NCI-H524 (cell line): ENCODE measurements around the gene ZNF618.
"Not testable (repeated sequence)": the region's sequence is repeated elsewhere in the genome, so short reads cannot be mapped to it uniquely, and the experiment has no call there.

Experiments used
- DNase-seq, 2 experiments: peaks; one replicate each; lab custom pipeline; 2025; lab: John Stamatoyannopoulos, UW

Gene ZNF618

DNA sequence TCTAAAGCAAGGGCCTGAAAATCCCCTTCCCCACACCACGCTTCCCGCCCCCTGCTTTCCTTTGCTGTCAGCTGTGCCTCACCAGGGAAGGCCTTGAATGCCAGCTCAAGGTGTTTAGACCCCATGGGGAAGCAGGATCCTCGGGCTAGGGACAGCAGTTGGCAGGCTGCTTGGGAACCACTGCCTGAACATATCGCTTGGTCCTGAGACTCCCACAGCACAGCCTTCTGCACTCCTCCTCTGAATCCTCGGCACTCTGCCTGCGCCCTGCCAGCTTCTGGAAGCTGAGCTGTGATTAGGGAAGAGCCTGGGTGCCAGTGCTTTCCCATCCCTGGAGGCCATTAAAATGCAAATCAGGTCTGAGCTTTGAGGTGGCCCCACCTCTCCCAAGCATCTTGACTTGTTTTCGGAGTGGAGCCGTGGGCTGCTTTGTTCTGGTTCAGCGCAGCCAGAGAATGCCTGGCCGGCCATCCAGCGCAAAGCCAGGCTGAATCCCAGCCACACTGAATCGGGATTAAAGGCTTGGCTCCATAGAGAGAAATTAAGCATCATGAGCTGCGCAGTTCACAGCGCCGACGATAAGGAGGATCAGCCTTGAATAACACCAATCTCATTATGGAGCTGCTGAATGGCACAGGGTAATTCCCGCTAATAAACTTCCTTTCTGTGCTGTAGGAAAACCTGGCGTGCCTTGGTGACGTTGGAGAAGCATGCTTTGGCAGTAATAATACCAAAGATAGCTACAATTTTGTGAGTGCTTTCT lies 162.0 kb downstream of the ZNF618 start:
- peak; percentile 43 to 77 for DNase-seq

DNA sequence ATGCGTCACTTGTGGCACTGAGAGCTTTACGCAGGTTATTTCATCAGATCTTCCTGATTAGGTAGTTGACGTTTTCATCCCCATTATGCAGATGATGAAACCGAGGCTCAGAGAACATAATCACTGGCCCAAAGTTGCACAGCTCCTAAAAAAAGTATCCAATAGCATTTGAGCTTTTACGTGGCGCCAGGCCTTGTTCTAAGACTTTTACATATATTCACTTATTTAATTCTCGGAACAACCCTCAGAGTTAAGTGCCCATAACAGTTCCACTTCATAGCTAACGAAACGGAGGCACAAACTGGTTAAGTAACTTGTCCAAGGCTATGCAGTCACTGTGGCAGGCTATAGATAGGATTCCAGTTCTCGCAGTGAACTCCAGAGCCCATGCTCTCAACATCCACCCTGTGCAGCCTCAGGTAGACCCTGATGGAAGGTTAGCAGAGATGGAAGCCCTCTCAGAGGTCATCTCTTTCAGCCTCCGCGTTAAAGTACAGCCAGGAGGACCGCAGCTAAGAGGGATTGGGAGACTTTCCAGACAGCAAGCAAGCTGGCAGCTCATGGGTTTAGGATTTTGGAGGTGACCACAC lies 162.7 kb downstream of the ZNF618 start:
- DNase-seq: no peak

DNA sequence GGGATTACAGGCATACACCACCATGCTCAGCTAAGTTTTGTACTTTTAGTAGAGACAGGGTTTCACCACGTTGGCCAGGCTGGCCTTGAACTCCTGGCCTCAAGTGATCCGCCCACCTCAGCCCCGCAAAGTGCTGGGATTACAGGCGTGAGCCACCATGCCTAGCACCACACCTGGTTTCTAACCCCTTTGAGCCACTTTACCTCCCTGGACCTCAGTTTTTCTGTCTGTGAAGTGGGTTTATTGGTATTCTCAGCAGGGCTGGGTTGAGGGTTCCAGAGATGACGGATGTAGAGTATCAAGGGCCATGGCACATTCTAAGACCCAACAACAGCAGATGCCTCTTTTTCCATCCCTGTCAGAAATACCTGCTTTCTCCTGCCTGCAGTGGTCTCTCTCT lies 163.4 kb downstream of the ZNF618 start:
- DNase-seq: no peak

DNA sequence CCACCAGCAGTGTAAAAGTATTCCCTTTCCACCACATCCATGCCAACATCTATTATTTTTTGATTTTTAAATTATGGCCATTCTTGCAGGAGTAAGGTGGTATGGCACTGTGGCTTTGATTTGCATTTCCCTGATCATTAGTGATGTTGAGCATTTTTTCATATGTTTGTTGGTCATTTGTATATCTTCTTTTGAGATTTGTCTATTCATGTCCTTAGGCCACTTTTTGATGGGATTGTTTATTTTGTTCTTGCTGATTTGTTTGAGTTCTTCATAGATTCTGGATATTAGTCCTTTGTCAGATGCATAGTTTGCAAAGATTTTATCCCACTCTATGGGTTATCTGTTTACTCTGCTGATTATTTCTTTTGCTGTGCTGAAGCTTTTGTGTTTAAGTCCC lies 167.6 kb downstream of the ZNF618 start:
- DNase-seq: not testable (repeated sequence)

DNA sequence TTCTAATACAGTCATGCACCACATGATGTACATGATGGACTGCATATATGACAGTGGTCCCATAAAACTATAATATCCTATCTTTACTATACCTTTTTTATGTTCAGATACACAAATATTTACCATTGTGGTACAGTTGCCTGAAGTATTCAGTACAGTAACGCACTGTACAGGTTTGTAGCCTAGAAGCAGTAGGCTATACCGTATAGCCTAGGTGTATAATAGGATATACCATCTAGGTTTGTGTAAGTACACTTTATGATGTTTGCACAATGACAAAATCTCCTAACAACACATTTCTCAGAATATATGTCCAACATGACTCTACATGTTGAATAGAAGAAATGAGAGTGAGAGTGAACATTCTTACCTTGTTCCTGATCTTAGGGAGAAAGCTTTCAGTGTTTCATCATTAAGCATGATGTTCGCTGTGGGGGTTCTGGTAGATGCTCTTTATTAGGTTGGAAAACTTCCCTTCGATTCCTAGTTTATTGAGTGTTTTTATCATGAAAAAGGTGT lies 170.2 kb downstream of the ZNF618 start:
- DNase-seq: no peak

DNA sequence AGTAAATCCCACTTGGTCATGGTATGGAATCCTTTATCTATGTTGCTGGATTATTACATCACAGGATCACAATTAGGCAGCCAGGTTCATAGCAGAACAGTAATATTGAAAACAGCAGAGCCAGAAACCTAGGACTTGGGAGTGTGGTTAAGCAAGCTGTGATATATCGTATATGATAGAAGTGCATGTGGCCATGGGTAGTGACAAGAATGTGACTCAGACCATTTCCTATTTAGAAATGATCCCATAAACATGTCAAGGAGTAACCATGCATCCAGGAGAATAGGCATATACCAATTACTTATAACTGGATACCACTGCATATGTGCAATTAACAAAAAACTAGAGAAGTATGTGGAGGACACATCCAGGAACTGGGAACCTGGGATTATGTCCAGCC lies 170.8 kb downstream of the ZNF618 start:
- no peak for DNase-seq

DNA sequence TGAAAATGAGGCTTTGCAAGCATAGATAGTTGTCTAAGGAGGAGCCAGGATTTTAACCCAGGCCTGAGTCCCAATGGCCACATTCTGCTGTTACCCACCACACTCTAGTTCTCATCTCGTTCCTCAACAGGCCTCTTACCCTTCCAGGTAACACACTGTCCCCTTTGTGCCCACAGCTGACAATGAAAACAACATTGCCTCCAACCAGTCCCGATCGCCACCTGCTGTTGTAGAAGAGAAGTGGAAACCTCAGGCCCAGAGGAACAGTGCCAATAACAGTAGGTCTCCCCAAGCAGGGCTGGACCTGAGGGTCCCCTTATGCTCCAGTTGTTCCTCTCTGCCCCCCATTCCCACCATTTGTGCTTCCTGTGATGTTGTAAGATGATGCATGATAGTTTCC lies 171.6 kb downstream of the ZNF618 start:
- peak in 1 of 2 experiments; percentile 19 for DNase-seq

DNA sequence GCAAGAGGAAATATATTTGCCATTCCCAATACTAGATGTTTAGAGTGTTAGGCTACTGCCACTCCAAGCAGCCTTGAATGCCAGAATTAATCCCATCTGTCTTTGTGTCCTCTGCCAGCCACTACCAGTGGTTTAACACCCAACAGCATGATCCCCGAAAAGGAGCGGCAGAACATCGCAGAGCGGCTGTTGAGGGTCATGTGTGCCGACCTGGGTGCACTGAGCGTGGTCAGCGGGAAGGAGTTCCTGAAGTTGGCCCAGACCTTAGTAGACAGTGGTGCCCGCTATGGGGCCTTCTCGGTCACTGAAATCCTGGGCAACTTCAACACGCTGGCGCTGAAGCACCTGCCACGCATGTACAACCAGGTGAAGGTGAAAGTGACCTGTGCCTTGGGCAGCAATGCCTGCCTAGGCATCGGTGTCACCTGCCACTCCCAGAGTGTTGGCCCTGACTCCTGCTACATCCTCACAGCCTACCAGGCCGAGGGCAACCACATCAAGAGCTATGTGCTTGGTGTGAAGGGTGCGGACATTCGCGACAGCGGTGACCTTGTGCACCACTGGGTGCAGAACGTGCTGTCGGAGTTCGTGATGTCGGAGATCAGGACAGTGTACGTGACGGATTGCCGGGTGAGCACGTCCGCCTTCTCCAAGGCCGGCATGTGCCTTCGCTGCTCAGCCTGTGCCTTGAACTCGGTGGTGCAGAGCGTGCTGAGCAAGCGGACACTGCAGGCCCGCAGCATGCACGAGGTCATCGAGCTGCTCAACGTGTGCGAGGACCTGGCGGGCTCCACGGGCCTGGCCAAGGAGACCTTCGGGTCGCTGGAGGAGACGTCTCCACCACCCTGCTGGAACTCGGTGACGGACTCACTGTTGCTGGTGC lies 172.7 kb downstream of the ZNF618 start:
- DNase-seq: no peak

DNA sequence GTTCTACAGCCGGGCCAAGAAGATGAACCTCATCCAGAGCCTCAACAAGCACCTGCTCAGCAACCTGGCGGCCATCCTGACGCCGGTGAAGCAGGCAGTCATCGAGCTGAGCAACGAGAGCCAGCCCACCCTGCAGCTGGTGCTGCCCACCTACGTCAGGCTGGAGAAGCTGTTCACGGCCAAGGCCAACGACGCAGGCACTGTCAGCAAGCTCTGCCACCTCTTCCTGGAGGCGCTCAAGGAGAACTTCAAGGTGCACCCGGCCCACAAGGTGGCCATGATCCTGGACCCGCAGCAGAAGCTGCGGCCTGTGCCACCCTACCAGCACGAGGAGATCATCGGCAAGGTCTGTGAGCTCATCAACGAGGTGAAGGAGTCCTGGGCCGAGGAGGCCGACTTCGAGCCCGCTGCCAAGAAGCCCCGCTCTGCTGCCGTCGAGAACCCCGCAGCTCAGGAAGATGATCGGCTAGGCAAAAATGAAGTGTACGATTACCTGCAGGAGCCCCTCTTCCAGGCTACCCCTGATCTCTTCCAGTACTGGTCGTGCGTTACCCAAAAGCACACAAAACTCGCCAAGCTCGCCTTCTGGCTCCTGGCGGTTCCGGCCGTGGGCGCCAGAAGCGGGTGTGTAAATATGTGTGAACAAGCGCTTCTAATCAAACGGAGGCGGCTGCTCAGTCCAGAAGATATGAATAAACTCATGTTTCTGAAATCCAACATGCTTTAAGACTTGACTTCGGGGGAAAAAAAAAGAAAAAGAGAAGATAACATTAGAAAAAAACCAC lies 173.5 kb downstream of the ZNF618 start:
- no peak for DNase-seq

DNA sequence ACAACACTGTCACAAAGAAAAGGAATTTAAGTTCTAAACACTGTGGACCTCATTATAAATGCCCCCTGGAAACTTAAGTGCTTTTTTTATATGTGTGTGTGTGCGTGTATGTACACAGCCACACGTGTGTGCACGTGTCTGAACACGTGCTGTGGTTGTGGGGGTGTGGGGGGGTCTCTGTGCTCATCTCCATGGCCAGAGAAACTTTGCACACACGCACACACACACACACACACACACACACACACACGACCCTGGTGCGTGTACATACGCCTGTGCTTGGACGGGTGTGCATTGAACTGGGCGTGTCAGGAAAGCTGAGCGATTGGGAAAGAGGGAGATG lies 174.1 kb downstream of the ZNF618 start:
- no peak for DNase-seq

DNA sequence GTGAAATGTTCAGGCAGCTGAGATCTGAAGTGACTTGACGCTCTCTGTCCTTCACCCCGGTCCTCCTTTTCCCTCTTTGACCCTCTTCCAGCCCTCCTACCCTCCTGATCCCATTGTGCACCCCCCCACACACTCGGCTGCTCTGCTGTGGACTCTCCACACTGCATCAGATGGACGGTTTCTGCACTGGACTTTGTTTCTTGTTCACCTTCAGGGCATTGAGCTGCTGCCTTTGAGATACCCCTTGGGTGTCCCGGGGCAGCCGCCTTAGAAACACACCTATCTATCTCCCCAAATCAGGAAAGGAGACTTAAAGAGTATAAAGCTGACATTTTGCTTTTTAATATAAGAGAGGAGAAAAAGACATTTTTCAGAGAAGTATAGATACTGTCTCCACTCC lies 174.5 kb downstream of the ZNF618 start:
- no peak for DNase-seq

DNA sequence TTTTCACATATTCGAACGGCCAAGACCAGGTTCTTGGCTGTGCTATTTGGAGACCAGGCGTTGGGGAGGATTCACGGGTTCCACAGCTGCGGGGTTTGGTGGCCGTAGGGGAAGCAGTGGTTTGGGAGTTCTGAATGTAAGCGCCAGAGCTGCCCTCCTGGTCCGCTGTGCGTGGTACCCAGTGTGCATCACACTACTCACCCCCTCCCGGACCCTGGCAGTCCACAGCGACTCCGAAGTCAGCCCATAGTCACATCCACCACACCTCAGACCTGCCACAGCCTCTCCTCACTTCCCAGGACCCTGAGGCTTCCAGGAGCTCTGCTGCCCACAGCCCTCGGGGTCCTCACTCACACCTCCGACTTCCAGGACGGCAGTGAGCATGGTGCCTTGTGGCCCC lies 175.2 kb downstream of the ZNF618 start:
- no peak for DNase-seq

DNA sequence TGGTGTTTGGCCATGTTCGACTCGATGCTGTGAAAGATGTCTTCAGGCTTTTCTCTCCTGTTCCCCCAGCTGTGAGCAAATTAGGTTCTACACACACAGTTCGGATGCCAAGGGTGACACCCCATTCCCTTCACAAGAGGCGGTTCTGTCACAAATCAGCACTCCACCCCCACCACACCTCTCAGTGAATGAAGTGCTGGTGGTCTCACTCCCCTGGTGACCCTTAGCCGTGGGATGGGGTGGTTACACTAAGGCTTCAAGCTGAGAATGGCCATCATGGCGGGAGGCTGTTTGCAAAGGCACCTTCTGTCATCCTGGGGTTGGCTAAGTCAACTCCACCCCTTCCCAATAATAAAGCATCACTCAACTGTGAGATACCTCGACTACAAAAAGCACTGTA lies 175.6 kb downstream of the ZNF618 start:
- DNase-seq: no peak

DNA sequence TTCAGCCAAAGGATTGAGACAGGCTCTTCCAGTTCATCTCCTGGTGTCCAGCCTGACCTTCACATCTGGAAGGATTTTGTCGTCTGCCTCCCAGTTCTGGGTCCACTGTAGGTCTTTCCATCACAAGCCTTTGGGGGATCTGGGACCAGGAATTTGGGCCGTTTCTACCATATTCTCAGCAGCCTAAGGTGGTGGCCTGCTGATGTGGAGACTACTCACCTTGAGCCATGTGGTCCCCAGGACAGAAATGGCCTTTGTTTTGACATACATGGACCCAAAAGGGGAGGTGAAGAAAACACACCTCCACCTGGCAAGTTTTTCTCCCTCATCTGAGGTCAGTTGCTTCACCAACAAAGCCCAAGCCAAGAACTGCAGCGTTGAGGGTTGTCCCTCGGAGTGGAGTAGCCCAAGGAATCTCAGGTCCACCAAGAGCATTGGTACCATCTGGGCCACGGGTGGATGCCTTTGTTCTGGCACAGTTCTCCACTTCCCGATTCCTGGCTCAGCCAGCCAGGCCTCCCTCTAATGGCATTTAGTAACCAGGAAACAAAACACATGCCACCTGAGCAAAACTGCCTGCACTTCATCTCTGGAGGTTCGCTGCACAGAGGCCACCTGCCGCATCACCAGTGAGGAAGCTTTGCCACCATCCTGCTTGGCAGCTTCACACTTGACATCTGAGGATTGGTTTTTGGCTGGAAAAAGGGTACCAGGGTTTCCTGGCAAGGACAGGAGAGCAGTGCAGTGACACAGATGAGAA lies 177.3 kb downstream of the ZNF618 start:
- no peak for DNase-seq

DNA sequence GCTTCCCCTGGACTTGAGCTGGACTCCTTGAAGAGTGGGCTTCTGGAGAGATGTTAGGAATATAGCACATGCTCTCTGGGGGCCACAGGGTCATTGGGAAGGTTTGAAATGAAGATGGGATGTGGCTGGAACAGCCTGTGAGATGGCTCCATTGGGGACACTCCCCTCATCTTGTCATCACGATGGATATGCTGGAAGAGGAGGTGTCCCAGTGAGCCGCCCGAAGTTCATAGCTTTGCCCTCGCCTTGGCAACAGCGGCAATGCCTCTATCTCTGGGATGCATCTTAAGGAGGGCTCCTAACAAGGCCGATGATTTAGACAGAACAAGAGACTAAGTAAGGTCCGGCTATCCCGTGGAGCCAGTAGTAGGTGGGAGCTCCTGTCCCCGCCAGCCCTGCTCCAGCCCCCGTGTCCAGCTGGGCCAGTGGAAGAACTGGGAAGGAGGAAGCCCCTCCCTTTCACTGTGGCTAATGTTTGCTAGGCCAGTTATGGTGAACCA lies 178.1 kb downstream of the ZNF618 start:
- no peak for DNase-seq

DNA sequence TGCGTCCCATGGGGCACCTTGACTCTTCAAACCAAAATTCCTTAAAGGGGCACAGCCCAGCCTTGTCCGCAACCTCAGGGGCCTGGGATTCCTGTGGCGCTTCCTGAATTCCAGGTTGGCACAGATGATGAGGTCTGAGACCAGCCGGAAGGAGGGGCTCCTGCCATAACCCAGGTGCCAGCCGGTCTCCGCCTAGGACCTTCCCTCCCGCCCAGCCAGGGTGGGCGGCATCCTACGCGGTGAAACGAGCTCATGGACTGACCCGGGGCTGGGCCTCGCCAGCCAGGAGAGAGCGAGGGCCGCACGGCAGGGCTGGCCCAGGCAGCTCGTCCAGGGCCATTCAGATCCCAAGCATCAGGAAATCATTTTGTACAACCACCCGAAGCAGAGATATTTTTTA lies 179.0 kb downstream of the ZNF618 start:
- DNase-seq: no peak

DNA sequence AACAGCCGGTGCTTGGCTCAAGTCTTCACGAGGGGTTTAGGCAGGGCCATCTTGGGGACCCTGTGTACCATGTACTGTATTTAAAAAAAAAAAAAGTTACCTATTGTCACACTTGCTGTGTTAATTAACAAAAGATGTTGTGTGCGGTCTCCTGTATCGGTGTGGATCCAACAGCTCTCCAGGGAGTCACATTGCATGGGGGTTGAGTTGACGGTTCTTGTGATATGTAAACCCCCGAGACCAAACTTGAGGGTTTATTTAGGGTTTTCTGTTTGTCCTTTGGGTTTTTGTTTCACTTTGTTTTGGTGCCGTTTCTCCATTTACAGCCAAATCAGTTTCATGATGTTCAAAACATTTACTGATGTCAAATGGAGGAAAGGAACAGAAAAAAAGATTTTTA lies 179.8 kb downstream of the ZNF618 start:
- no peak for DNase-seq

DNA sequence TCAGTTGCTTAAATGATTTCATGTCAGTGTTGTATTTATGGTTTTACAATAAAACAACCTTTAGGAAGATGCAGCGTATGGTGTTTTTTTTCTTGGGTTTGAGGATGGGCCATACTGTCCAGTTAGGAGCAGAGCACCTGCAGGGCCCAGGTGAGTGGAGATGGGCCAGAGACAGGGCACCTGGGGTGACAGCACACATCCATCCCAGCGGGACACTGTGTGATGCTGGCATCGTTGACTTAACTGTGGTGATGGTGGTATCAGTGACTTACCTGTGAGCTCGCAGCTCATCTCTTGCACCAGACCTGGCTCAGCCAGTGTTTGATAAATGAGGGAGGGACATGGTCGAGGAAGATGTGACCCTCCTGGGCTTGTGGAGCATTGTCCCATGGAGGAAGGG lies 180.4 kb downstream of the ZNF618 start:
- DNase-seq: no peak

DNA sequence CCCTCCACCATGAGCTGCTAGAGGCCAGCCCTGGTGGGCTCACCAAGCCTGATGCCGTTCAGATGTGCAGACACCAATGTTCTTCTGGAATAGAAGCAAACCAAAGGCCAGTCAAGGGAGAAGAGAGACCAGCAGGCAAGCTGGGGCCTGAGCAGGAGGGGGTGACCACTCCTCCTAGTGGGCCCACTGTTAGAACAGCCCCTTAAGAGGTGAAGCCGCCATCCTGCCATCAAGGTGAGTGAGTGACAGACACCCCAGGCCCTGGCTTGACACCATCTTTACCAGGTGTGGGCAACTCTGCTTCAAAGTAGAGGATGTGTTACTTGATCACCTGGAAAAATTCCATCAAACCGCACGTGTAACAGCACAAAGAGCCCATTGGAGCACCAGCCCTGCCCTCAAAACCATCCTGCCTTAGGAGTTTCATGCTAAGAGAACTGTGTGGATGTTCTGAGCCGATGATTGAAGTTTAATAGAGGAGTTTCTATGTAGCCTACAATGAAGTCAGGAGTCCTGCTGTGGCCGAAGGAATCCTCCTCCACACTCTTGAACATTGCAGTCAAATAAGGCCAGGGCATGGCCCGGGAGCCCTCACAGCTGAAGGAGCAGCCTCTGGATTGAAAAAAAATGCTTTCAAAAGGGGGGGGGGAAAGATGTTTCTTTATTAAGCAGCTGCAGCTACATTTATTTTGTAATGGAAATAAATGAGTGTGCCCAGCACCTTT lies 181.2 kb downstream of the ZNF618 start:
- no peak for DNase-seq

DNA sequence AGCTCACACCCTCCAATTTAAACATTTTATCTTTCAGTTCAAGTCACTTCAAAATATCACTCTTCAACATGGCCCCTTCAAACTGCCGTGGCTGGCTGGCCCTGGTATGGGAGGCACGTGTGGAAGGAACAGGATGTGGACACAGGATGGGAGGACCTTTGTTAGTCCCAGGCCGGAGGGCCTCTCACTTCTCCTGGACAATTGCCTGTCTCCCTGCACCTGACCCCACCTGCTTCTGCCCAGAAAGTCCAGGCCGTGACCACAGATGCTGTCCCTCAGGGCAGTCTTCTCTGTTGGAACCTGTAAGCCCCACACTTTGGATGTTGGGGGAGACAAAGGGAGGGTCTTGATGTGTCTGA lies 182.6 kb downstream of the ZNF618 start:
- no peak for DNase-seq
